CD4-positive, alpha-beta T cell treated with Interleukin-2 at 100 ng/mL for 4 hours (primary cell): ENCODE data around the gene ERV3-1.
"Not testable (repeated sequence)": the region's sequence is repeated elsewhere in the genome, so short reads cannot be mapped to it uniquely, and the experiment has no call there.

ENCODE experiments used
- DNase-seq: peaks from one replicate; pipeline ENCODE4 v3.0.0-alpha.2; 2020; ENCODE audit warnings: low spot score

ERV3-1 gene

DNA sequence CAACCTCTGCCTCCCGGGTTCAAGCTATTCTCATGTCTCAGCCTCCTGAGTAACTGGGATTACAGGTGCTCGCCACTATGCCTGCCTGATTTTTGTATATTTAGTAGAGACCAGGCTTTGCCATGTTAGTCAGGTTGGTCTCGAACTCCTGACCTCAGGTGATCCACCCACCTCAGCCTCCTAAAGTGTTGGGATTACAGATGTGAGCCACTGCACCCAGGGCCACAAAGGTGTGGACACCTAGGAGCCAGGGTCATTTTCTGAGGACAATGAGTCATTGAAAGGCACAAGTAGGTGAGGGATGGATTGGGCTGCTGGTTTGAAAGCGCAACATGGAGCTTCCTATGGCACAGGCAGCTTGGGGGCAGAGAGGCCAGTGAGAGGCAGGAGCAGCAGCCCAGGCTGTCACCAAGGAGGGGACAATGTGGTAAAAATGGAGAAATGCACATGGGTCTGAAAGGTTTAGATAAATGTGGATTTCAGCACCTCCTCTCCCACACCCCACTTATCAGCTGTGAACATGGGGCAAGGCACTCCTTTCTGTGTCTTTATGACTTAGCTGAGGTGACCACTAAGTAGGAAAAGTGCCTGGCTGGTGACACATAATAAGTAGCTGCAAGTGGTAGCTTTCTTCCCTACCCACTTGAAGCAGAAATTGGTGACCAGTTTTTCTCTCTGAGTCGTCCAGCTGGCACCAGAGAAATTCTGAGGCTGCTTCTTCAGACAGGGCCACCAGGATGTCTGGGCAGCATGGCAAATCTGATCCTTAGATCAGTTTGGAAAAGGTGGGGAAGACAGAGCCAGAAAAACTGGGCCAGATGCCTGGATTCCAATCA, 61.6 kb downstream of the ERV3-1 start:
- not testable (repeated sequence) for DNase-seq
